GM12892 (cell line): ENCODE measurements around the gene POU6F2.

Experiments used
- POLR2A ChIP-seq: IDR thresholded peaks from 2 replicates; pipeline ENCODE4 v1.6.1; 2011; ENCODE audit warnings: low read depth, low read length, control low read depth
- POLR2AphosphoS5 ChIP-seq: IDR thresholded peaks from 2 replicates; pipeline ENCODE4 v1.6.1; 2011; ENCODE audit warnings: low read depth, low read length, control low read depth

- no peak for TF ChIP-seq POLR2AphosphoS5
- no peak for TF ChIP-seq POLR2A
Measured at GRCh38 chr7:39091774-39092173, 114.1 kb downstream of the POU6F2 start.
